ENCODE results near the gene TMEM41B.
A peak's percentile ranks its signal among the peaks of the same experiment; 100 is the strongest.
"Not testable (repeated sequence)": the region's sequence is repeated elsewhere in the genome, so short reads cannot be mapped to it uniquely, and the experiment has no call there.

TMEM41B gene

DNA sequence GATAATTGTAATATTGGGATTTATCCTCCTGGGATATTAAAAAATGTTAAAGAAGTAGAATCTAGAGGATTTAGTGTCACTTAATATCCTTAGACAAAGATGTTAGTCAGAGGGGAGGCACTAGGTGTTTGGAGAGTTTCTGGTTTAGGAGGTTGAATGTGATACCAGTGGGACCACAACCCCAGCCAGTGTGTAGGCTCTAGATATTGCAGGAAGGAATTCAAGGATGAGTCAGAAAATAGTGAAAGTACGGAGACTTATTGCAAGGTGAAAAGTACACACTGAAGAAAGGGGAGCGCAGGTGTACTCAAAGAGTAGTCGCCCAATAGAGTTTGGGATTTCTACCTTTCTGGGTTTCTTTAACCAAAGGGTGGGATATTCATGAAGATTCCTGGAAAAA is 5.7 kb upstream of the TMEM41B start:
- Histone ChIP-seq H3K36me3 (ENCODE audit: control insufficient read depth, insufficient read depth, low read length) (no peaks in the 10 kb centered on the region), H3K4me1 (ENCODE audit: control insufficient read depth, insufficient read depth, low read length) (peaks cover 23% of the 10 kb centered on the region)

DNA sequence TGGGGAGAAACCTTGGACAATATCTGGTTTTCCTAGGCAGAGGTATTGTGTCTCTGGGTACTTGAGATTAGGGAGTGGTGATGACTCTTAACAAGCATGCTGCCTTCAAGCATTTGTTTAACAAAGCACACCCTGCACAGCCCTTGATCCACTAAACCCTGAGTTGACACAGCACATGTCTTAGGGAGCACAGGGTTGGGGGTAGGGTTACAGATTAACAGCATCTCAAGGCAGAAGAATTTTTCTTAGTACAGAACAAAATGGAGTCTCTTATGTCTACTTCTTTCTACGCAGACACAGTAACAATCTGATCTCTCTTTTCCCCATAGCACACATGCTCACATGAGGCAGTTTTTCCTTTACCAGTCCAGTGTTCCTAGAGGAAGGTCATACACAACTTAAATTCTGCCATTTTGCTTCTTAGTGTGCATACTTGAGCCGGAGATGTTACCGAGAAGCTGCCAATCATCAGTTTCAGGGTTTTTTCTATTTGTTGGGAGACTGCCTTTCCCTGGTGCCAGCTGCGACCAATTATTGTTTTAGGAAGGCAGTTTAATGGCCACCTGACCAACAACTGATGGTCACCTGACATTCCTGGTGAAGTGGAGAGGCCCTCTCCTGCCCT is 5.1 kb upstream of the TMEM41B start:
- not testable (repeated sequence) for H3K36me3 ChIP-seq (ENCODE audit: control insufficient read depth, insufficient read depth, low read length); H3K9me3 ChIP-seq (ENCODE audit: control insufficient read depth, low read length); H3K9ac ChIP-seq (ENCODE audit: low read length); H3K4me3 ChIP-seq (ENCODE audit: low read length); H3K27me3 ChIP-seq (ENCODE audit: control insufficient read depth, insufficient read depth, low read length)
- H3K4me1 ChIP-seq (ENCODE audit: control insufficient read depth, insufficient read depth, low read length) = peaks cover 26% of the 10 kb centered on the region

More for the DNA sequence above, 5.7 kb upstream of the TMEM41B start:
- Histone ChIP-seq H3K9ac (ENCODE audit: low read length) (no peak overlapping the region), H3K4me3 (ENCODE audit: low read length) (no peak overlapping the region), H3K9me3 (ENCODE audit: control insufficient read depth, low read length) (no peaks in the 10 kb centered on the region), H3K27me3 (ENCODE audit: control insufficient read depth, insufficient read depth, low read length) (no peaks in the 10 kb centered on the region)

- H3K27me3 ChIP-seq (ENCODE audit: control insufficient read depth, insufficient read depth, low read length); H3K36me3 ChIP-seq (ENCODE audit: control insufficient read depth, insufficient read depth, low read length); H3K9ac ChIP-seq (ENCODE audit: low read length); H3K4me3 ChIP-seq (ENCODE audit: low read length); H3K9me3 ChIP-seq (ENCODE audit: control insufficient read depth, low read length): not testable (repeated sequence)
- peaks cover 26% of the 10 kb centered on the region for H3K4me1 ChIP-seq (ENCODE audit: control insufficient read depth, insufficient read depth, low read length)
Observed at GRCh38 chr11:9318442-9319376, 4.3 kb upstream of the TMEM41B start.

DNA sequence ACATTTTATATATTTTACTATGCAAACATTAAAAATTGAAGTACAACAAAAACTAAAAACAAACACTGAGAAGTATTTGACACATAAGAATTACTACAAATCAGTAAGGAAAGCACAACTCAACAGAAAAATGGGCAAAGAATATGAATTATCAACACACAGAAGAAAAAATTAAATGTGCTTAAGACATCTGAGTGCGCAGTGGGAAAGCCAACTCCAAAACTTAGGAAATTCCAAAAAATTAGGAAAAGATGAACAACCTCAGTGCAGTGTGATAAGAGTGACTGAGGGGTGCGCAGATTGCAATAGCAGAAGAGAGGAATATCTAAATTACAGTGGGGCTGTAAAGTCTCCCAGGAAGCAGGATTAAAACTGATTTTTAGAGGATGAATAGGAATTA is 1.9 kb upstream of the TMEM41B start:
- no peak overlapping the region for H3K4me3 ChIP-seq (ENCODE audit: low read length)
- H3K36me3 ChIP-seq (ENCODE audit: control insufficient read depth, insufficient read depth, low read length) = no peaks in the 10 kb centered on the region
- H3K27me3 ChIP-seq (ENCODE audit: control insufficient read depth, insufficient read depth, low read length) = no peaks in the 10 kb centered on the region
- no peak overlapping the region for H3K9ac ChIP-seq (ENCODE audit: low read length)
- peaks cover 31% of the 10 kb centered on the region for H3K4me1 ChIP-seq (ENCODE audit: control insufficient read depth, insufficient read depth, low read length)
- no peaks in the 10 kb centered on the region for H3K9me3 ChIP-seq (ENCODE audit: control insufficient read depth, low read length)

- Histone ChIP-seq H3K27me3 (ENCODE audit: control insufficient read depth, insufficient read depth, low read length) (no peaks in the 10 kb centered on the region), H3K9me3 (ENCODE audit: control insufficient read depth, low read length) (no peaks in the 10 kb centered on the region), H3K9ac (ENCODE audit: low read length) (peak overlapping the region; percentile 63), H3K4me3 (ENCODE audit: low read length) (peak overlapping the region; percentile 72), H3K36me3 (ENCODE audit: control insufficient read depth, insufficient read depth, low read length) (no peaks in the 10 kb centered on the region), H3K4me1 (ENCODE audit: control insufficient read depth, insufficient read depth, low read length) (peaks cover 31% of the 10 kb centered on the region)
Observed at GRCh38 chr11:9315078-9315688, 790 bp upstream of the TMEM41B start.

- Histone ChIP-seq H3K9ac (ENCODE audit: low read length) (peak overlapping the region; percentile 96), H3K4me1 (ENCODE audit: control insufficient read depth, insufficient read depth, low read length) (peaks cover 22% of the 10 kb centered on the region), H3K27me3 (ENCODE audit: control insufficient read depth, insufficient read depth, low read length) (no peaks in the 10 kb centered on the region), H3K36me3 (ENCODE audit: control insufficient read depth, insufficient read depth, low read length) (no peaks in the 10 kb centered on the region), H3K9me3 (ENCODE audit: control insufficient read depth, low read length) (no peaks in the 10 kb centered on the region), H3K4me3 (ENCODE audit: low read length) (peak overlapping the region; percentile 90)
Observed at GRCh38 chr11:9313648-9314290, 624 bp downstream of the TMEM41B start.

DNA sequence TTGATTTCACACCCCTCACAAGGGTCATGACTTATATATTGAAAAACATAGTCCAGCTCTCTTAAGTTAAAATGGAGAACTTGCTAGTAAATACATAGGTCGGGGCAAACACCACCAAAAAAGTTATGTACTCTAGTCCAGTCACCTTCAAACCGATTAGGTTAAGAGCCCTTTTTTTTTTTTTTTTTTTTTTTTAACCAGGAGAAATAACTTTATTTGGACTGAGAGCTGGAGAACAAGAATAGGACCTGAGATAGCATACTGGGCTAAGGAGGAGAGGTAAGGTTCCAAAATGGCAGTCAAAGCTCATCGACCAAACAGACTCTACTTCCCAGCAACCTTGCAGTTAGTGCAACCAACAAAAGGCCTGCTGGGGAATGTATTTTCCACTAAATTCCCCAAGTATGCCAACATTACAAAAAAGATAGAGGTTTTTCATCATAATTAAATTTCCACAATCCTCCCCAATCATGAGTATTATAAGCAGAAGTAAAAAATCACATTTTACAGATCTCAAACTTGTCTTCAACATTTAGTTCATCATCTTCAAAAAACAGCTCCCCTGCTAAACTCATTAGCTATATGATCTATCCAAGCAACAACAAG is 3.8 kb downstream of the TMEM41B start:
- Histone ChIP-seq H3K4me1 (ENCODE audit: control insufficient read depth, insufficient read depth, low read length) (peaks cover 11% of the 10 kb centered on the region), H3K9ac (ENCODE audit: low read length) (no peak overlapping the region), H3K36me3 (ENCODE audit: control insufficient read depth, insufficient read depth, low read length) (no peaks in the 10 kb centered on the region), H3K9me3 (ENCODE audit: control insufficient read depth, low read length) (no peaks in the 10 kb centered on the region), H3K4me3 (ENCODE audit: low read length) (no peak overlapping the region), H3K27me3 (ENCODE audit: control insufficient read depth, insufficient read depth, low read length) (no peaks in the 10 kb centered on the region)

- no peak overlapping the region for H3K9ac ChIP-seq (ENCODE audit: low read length)
- no peaks in the 10 kb centered on the region for H3K27me3 ChIP-seq (ENCODE audit: control insufficient read depth, insufficient read depth, low read length)
- H3K9me3 ChIP-seq (ENCODE audit: control insufficient read depth, low read length) = no peaks in the 10 kb centered on the region
- no peak overlapping the region for H3K4me3 ChIP-seq (ENCODE audit: low read length)
- H3K36me3 ChIP-seq (ENCODE audit: control insufficient read depth, insufficient read depth, low read length) = no peaks in the 10 kb centered on the region
- H3K4me1 ChIP-seq (ENCODE audit: control insufficient read depth, insufficient read depth, low read length) = no peaks in the 10 kb centered on the region
Observed at GRCh38 chr11:9304178-9304577, 10.2 kb downstream of the TMEM41B start.

GRCh38 chr11:9302448-9302847 is 11.9 kb downstream of the TMEM41B start:
- no peak overlapping the region for H3K9ac ChIP-seq (ENCODE audit: low read length)
- H3K27me3 ChIP-seq (ENCODE audit: control insufficient read depth, insufficient read depth, low read length) = no peaks in the 10 kb centered on the region
- no peaks in the 10 kb centered on the region for H3K9me3 ChIP-seq (ENCODE audit: control insufficient read depth, low read length)
- no peaks in the 10 kb centered on the region for H3K36me3 ChIP-seq (ENCODE audit: control insufficient read depth, insufficient read depth, low read length)
- no peaks in the 10 kb centered on the region for H3K4me1 ChIP-seq (ENCODE audit: control insufficient read depth, insufficient read depth, low read length)
- no peak overlapping the region for H3K4me3 ChIP-seq (ENCODE audit: low read length)

DNA sequence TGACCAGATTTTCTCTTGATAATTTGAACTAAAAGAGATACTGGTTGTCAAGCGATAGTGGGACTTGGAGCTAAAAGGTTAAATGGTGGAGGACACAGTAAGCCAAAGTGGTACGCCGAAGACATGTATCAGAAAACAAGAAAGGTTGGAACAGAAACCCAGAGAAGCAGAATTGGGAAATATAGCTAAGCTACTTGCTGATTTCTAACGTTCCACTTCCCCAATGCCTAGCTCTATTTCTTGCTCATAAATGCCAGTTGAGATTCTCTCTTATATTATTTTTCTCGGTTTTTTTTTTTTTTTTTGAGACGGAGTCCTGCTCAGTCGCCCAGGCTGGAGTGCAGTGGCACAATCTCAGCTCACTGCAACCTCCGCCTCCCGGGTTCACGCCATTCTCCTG is 12.7 kb downstream of the TMEM41B start:
- Histone ChIP-seq H3K4me3 (ENCODE audit: low read length) (no peak overlapping the region), H3K9ac (ENCODE audit: low read length) (no peak overlapping the region), H3K9me3 (ENCODE audit: control insufficient read depth, low read length) (no peaks in the 10 kb centered on the region), H3K27me3 (ENCODE audit: control insufficient read depth, insufficient read depth, low read length) (no peaks in the 10 kb centered on the region), H3K36me3 (ENCODE audit: control insufficient read depth, insufficient read depth, low read length) (no peaks in the 10 kb centered on the region), H3K4me1 (ENCODE audit: control insufficient read depth, insufficient read depth, low read length) (no peaks in the 10 kb centered on the region)

- H3K27me3 ChIP-seq (ENCODE audit: control insufficient read depth, insufficient read depth, low read length) = no peaks in the 10 kb centered on the region
- no peaks in the 10 kb centered on the region for H3K9me3 ChIP-seq (ENCODE audit: control insufficient read depth, low read length)
- H3K9ac ChIP-seq (ENCODE audit: low read length) = no peak overlapping the region
- no peaks in the 10 kb centered on the region for H3K4me1 ChIP-seq (ENCODE audit: control insufficient read depth, insufficient read depth, low read length)
- H3K36me3 ChIP-seq (ENCODE audit: control insufficient read depth, insufficient read depth, low read length) = no peaks in the 10 kb centered on the region
- H3K4me3 ChIP-seq (ENCODE audit: low read length) = no peak overlapping the region
Observed at GRCh38 chr11:9293646-9294045, 20.7 kb downstream of the TMEM41B start.
